Nasal cavity respiratory epithelium epithelial cell of viscerocranial mucosa (primary cell): ENCODE data around the gene DYNC2I2. TPM values are rescaled to one million over a fixed set of nuclear protein-coding genes. Genes with fewer than 3 reads are reported as not detected.

Experiments
- total RNA-seq: library from RNA; depleted of rRNA; stranded (reverse); fragments of >200 nt; gene quantifications from 2 replicates; pipeline ENCODE4 v1.2.3, GENCODE V29; 2014

The DYNC2I2 gene
- total RNA-seq: 23.1 and 28.4 TPM in 2 replicates

DNA sequence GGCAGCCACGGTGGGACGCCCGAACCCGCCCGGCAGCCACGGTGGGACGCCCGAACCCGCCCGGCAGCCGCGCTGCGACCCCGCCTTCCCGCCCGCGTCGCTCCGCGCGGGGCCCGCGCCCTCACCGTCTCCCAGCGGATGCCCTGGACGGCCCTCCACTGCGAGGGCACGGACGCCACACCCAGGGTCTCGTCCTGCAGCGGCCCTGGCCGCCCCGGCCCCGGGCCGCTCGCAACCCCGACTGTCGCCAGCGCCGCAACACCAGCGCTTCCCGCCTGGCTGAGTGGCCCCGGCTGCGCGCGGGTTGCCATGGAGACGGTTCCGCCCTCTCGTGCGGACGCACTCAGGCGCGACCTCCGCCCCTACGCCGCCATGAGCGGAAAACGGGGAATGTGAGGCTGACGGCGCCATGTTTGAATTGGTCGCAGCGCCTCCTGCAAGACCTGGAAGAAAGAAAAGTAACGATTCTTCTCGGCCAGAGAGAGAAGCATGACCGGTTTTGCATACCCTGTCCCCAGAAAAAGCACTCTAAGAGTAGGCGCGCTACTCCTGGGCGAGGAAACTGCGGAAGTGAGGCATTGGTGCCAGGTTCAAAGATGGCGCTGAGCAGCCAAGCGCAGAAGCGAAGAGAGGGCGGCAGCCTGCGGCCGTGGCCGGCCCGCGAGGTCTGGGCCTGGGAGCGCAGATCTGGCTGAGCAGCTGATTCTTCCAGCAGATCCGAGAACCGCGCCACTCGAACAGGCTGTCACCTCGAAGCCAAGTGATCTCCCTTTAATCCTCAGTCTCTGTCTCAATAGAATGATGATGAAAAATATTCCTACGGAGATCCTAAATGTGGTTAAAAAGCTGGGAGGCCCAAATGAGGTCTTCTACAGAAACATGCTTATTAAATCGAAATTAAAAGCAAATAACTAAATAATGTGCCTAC, at the start of gene DYNC2I2:
DYNC2I2 (minus strand) TSS at position 432 of the 928 bp plus-strand sequence; CDS start at position 311, 121 bp downstream.

DNA sequence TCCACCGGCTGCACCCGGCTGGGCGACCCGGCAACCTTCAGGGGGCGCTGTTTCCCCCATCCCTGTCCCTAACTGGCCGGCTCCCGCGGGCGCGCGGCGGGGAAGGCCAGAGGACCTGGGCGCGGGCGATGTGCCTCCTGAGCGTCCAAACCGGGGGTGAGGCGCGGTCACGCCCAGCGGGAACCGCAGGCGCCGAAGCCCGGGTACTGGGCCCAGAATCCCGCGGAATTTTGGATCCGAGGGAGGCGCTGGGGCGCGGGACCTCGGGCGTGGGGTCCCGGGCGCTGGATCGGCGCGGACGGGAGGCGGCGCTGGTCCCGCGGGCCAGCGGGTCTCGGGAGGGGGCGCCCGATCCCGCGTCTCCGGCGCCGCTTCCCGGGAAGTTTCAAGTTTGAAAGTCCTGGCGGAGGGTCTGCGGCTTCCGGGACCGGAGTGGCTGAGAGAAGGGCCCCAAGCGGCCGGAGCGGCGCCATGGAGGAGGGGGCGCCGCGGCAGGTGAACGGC, 45.9 kb upstream of the DYNC2I2 start, which contains the start of gene PKN3:
PKN3 (plus strand) TSS at position 59 of the 504 bp plus-strand sequence; CDS start at position 472, 413 bp downstream.

DNA sequence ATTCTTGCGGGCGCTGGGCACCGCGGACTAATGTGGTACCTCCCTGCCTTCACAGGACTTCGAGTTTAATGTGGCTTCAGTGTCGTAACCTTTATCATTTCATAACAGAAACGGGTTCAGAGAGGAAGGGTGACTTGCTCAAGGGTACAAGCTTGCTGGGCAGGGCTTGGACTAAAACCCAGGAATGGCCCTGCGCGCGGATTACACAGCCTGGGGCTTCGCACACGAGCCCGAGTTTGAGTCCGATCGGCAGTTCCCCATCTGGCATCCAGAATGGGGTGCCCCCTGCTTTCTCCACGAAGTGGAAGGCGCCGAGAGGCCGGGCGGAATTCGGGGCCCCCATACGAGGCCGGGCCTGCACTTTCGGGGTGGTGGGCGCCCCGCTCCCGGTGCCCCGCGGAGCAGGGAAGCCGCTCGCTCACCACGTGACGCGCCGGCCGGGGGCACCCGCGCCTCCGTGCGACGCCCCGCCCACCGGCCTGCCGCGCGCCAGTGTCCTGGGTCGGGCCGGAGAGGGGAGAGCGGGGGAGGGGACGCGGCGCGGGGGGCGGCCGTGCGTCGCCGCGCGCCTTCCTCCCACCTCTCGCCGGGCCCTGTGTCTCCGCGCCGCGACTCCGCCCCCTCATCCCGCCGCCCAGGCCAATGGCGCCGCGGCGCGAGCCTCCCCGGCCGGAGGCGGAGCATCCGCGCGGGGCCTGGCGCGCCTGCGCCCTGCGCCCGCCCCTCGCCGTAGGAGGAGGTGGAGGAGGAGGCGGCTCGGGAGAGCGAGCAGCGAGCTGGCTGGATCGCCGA, 32.0 kb upstream of the DYNC2I2 start, which contains the start of gene SET:
SET (plus strand) TSS at position 722 of the 792 bp plus-strand sequence. CDS start 361 bp downstream, outside the sequence.

Other genes starting within 250 kb of the DYNC2I2 start
- gene CERCAM, start 236.0 kb downstream of the DYNC2I2 start, total RNA-seq: 32.8 and 77.3 TPM in 2 replicates
- 22.2 and 30.3 TPM in 2 replicates for gene ODF2, start 200.8 kb downstream of the DYNC2I2 start, total RNA-seq
- gene GLE1, start 152.1 kb downstream of the DYNC2I2 start, total RNA-seq: 29.4 and 32.5 TPM in 2 replicates
- 251 and 317 TPM in 2 replicates for gene SPTAN1, start 104.3 kb downstream of the DYNC2I2 start, total RNA-seq
- gene SET, start 32.4 kb upstream of the DYNC2I2 start, total RNA-seq: 809 and 899 TPM in 2 replicates
- gene PKN3, start 45.7 kb upstream of the DYNC2I2 start, total RNA-seq: 1.1 and 1.4 TPM in 2 replicates
- gene ZDHHC12, start 67.3 kb upstream of the DYNC2I2 start, total RNA-seq: 33.8 and 47.3 TPM in 2 replicates
- gene ZER1, start 115.1 kb upstream of the DYNC2I2 start, total RNA-seq: 13.0 and 30.2 TPM in 2 replicates
- gene TBC1D13, start 130.4 kb upstream of the DYNC2I2 start, total RNA-seq: 12.0 and 18.2 TPM in 2 replicates
- 17.6 and 34.9 TPM in 2 replicates for gene ENDOG, start 161.7 kb upstream of the DYNC2I2 start, total RNA-seq
- 11.3 and 18.1 TPM in 2 replicates for gene SPOUT1, start 172.9 kb upstream of the DYNC2I2 start, total RNA-seq
- gene KYAT1, start 225.1 kb upstream of the DYNC2I2 start, total RNA-seq: 8.2 and 9.1 TPM in 2 replicates
- 294 and 307 TPM in 2 replicates for gene LRRC8A, start 225.3 kb upstream of the DYNC2I2 start, total RNA-seq